GM23338 (cell line): ENCODE results near the gene PLAC8.

Experiments
- CREB1 ChIP-seq: fragments of 250-450 bp; sonication (Bioruptor Pico); IDR thresholded peaks from 2 replicates; pipeline ENCODE4 v1.5.0; 2020; ENCODE audit warnings: low read depth, mild to moderate bottlenecking, moderate library complexity
- CTCF ChIP-seq, 2 experiments: fragments of 200-600 bp in 1 of 2; sonication (generic) in 1 of 2; conservative IDR thresholded peaks; 2 replicates each; pipeline versions ENCODE4 v1.5.1 to v1.6.1; 2016 to 2017; ENCODE audit warnings: antibody characterized with exemption in 2 of 2, low read depth in 2 of 2, mild to moderate bottlenecking in 2 of 2, moderate library complexity in 1 of 2
- ETS1 ChIP-seq: IDR thresholded peaks from 2 replicates; pipeline ENCODE4 v1.6.1; 2016; ENCODE audit warnings: antibody characterized with exemption
- EZH2 ChIP-seq: fragments of 200-600 bp; sonication (generic); IDR thresholded peaks from one replicate; pipeline ENCODE4 v1.8.0; 2017; ENCODE audit warnings: antibody characterized with exemption, mild to moderate bottlenecking, low read depth; ENCODE audit not compliant: unreplicated experiment
- EZH2phosphoT487 ChIP-seq: fragments of 200-600 bp; sonication (generic); IDR thresholded peaks from one replicate; pipeline ENCODE4 v1.8.1; 2018; ENCODE audit warnings: antibody characterized with exemption; ENCODE audit not compliant: unreplicated experiment
- JUNB ChIP-seq: IDR thresholded peaks from one replicate; pipeline ENCODE4 v1.6.1; 2016; ENCODE audit warnings: antibody characterized with exemption; ENCODE audit not compliant: unreplicated experiment
- NANOG ChIP-seq: IDR thresholded peaks from 2 replicates; pipeline ENCODE4 v1.6.1; 2016; ENCODE audit warnings: antibody characterized with exemption, borderline replicate concordance
- POLR2AphosphoS5 ChIP-seq: IDR thresholded peaks from 2 replicates; pipeline ENCODE4 v1.6.1; 2016; ENCODE audit warnings: antibody characterized with exemption, low read depth
- STAT1 ChIP-seq: IDR thresholded peaks from one replicate; pipeline ENCODE4 v1.6.1; 2016; ENCODE audit warnings: antibody characterized with exemption; ENCODE audit not compliant: unreplicated experiment
- ZNF114 ChIP-seq: fragments of 250-450 bp; sonication (Bioruptor Pico); IDR thresholded peaks from 2 replicates; pipeline ENCODE4 v1.5.0; 2020; ENCODE audit warnings: mild to moderate bottlenecking, moderate library complexity
- ZNF331 ChIP-seq: fragments of 250-450 bp; sonication (Bioruptor Pico); IDR thresholded peaks from 2 replicates; pipeline ENCODE4 v1.5.0; 2020; ENCODE audit warnings: low read depth, mild to moderate bottlenecking, moderate library complexity
- TF ChIP-seq, protein P1 (sequence below): IDR thresholded peaks from one replicate; pipeline ENCODE4 v1.6.1; 2018; ENCODE audit warnings: antibody characterized with exemption; ENCODE audit not compliant: unreplicated experiment

DNA sequence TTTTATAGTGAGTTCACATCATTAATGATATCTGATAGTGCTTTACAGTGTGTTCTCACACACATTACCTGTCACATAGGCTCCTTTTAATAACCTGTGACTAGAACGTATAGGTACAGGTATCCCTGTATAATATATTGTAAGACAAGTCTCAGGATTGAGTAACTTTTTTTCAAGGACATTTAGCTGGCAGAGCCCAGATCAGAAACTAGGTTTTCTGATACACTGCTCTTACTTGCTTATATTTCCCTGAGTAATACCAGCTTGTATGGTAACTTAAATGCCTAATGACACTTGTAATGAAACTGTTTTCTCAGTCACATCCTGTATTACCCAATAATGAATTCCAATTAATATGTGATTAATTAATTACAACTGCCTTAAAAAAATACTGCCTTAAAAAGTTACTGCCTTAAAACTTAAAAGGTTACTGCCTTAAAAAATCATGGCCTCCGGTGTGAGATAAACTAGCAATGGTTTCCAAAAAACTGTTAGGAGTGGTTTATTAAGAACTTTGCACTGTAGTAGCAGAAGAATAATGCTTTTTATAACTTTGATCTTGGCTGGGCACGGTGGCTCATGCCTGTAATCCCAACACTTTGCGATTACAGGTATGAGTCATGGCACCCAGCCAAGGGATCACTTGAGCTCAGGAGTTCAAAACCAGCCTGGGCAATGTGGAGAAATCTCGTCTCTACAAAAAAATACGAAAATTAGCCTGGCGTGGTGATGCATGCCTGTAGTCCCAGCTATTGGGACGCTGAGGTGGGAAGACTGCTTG, 67.6 kb downstream of the PLAC8 start:
- TF ChIP-seq CREB1 (no peak), EZH2 (no peak), NANOG (no peak), CTCF (conservative IDR thresholded peaks at IDR 0.05; ENCODE audit: low read depth in 2 of 2) (no peak), EZH2phosphoT487 (no peak), POLR2AphosphoS5 (no peak), ZNF114 (CRISPR knock-in tag) (no peak), JUNB (no peak), STAT1 (no peak), ZNF331 (CRISPR knock-in tag) (no peak), ETS1 (no peak)
- TF ChIP-seq, protein P1, sequence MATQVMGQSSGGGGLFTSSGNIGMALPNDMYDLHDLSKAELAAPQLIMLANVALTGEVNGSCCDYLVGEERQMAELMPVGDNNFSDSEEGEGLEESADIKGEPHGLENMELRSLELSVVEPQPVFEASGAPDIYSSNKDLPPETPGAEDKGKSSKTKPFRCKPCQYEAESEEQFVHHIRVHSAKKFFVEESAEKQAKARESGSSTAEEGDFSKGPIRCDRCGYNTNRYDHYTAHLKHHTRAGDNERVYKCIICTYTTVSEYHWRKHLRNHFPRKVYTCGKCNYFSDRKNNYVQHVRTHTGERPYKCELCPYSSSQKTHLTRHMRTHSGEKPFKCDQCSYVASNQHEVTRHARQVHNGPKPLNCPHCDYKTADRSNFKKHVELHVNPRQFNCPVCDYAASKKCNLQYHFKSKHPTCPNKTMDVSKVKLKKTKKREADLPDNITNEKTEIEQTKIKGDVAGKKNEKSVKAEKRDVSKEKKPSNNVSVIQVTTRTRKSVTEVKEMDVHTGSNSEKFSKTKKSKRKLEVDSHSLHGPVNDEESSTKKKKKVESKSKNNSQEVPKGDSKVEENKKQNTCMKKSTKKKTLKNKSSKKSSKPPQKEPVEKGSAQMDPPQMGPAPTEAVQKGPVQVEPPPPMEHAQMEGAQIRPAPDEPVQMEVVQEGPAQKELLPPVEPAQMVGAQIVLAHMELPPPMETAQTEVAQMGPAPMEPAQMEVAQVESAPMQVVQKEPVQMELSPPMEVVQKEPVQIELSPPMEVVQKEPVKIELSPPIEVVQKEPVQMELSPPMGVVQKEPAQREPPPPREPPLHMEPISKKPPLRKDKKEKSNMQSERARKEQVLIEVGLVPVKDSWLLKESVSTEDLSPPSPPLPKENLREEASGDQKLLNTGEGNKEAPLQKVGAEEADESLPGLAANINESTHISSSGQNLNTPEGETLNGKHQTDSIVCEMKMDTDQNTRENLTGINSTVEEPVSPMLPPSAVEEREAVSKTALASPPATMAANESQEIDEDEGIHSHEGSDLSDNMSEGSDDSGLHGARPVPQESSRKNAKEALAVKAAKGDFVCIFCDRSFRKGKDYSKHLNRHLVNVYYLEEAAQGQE: no peak
